HG03135 (cell line): Measurements from ENCODE around the gene ADGRB3.
"Not testable (repeated sequence)": the region's sequence is repeated elsewhere in the genome, so short reads cannot be mapped to it uniquely, and the experiment has no call there.

Experiments used
- ATAC-seq: cut with Tn5 transposase; IDR thresholded peaks from one replicate; pipeline ENCODE4 v1.9.1; 2021; ENCODE audit warnings: mild to moderate bottlenecking, moderate library complexity; ENCODE audit not compliant: unreplicated experiment

ADGRB3 gene

DNA sequence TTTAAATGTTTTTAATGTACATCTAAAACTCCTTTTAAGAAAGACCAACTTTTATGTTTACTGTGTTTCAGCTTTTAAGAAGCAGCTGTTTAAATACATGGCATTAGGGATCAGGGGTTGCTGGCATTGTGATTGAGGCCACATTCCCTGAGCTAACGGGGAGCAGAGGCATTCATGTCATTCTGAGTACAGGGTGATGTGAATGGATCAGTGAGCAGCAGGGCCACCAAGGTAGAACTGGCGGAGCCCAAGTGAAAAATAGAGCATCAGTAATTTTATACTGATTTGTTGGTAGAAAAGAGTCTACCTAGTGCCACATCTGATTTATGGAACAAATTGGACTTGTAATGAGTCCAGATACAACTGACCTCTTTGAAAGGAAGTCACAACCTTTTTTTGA is 467.3 kb downstream of the ADGRB3 start:
- ATAC-seq: no peak

GRCh38 chr6:69105288-69105687 is 470.2 kb downstream of the ADGRB3 start:
- ATAC-seq: no peak

DNA sequence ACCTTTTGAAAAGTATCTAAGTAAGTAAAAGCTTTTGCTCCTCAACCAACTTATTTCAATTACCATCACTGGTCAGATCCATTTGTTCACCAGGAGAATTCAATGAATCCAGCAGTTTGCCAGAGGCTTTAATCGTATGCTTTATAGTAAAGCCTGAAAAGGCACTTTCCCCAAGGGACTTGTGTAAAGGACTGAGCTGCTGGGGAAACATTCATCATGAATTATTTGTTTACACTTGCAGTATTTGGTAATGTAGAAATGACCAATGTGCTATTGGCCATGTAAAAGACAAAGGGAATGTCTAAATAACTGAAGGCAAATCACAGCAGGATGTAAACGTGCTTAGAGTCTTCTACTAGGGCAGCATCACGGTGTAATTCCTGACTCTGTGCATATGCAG is 471.4 kb downstream of the ADGRB3 start:
- ATAC-seq: no peak

DNA sequence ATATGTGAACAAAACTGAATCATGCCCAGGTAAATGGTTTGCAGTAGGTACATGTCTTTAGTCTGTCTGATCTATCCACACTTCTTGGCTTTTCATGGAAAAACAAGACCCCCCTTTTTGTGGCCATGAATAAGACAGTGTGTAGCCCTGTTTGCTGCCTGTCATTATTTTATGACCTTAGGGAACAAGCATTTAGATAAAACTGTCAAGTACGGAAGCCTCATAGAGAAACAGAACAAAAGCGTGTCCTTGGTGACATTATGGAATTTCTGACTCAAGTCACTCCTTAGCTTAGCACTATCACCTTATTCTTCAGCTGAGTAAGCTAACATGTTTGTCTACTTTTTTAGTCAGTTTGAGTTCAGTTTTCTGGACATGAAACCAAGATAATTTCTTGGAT is 476.2 kb downstream of the ADGRB3 start:
- ATAC-seq: no peak

DNA sequence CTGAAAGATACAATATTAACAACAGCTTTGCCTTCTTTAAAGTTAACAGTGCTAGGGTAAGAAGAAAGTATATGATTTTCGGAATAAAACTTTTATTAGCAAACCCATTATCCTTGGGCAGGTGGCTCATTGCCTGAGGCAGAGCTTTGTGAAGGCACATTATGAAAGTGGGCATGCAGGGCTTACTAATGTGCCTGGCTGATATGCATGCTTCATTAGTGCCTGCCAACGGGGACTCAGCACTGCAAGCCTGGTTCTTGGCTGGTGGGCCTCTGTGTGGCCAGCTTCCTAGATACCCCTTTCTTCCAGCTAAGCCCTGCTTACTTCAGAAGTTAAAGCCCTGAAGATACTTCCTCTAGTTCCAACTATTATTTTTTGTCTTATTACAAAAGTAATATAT is 481.6 kb downstream of the ADGRB3 start:
- ATAC-seq: no peak

DNA sequence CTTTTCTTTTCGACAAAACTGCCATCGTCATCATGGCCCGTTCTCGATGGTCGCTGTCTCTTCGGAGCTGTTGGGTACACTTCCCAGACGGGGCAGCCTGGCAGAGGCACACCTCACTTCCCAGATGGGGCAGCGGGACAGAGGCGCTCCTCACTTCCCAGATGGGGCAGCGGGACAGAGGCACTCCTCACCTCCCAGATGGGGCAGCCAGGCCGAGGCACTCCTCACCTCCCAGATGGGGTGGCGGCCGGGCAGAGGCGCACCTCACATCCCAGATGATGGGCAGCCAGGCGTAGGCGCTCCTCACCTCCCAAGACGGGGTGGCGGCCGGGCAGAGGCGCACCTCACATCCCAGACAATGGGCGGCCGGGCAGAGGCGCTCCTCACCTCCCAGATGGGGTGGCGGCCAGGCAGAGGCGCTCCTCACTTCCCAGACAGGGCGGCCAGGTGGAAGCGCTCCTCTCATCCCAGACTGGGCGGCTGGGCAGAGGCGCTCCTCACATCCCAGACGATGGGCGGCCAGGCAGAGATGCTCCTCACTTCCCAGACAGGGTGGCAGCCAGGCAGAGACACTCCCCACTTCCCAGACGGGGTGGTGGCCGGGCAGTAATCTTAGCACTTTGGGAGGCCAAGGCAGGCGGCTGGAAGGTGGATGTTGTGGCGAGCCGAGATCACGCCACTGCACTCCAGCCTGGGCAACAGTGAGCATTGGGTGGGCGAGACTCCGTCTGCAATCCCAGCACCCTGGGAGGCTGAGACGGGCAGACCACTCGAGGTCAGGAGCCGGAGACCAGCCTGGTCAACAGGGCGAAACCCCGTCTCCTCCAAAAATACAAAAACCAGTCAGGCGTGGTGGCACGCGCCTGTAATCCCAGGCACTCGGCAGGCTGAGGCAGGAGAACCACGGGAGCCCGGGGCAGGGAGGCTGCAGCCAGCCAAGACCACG is 486.7 kb downstream of the ADGRB3 start:
- not testable (repeated sequence) for ATAC-seq

- ATAC-seq: no peak
Measured at GRCh38 chr6:69122407-69122773, 487.3 kb downstream of the ADGRB3 start.

- no peak for ATAC-seq
Measured at GRCh38 chr6:69128411-69128810, 493.3 kb downstream of the ADGRB3 start.

- ATAC-seq: no peak
Measured at GRCh38 chr6:69129046-69129445, 494.0 kb downstream of the ADGRB3 start.

GRCh38 chr6:69135927-69136326 is 500.8 kb downstream of the ADGRB3 start:
- no peak for ATAC-seq

- no peak for ATAC-seq
Measured at GRCh38 chr6:69138148-69138547, 503.1 kb downstream of the ADGRB3 start.

DNA sequence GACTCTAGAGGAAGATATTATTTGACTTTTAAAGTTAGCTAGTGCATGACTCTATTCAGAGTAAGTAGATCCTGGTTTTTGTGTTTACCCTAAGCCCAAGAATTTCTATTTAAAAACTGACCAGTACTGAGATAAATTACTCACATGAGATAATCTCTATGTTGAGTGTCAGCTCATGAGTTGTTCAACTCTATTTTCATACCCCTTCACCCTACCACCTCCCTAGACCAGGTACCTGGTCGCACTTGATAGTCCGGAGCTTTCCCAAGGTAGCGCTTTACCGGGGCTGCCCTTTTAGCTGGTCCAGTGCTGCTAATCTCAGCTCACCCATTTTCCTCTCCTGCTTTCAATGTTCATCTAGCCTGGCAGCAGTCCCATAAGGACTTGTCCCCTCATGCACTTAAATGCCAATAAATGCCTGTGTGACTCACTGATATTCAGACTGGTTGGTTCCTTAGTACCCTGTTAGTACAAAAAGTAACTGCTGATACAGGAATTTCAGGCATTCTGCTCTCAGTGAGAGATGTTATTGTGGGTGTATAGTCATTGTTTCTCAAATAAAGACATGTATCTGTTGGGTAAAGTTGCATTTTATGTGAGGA is 503.9 kb downstream of the ADGRB3 start:
- ATAC-seq: no peak

- ATAC-seq: no peak
Measured at GRCh38 chr6:69145062-69145461, 510.0 kb downstream of the ADGRB3 start.

DNA sequence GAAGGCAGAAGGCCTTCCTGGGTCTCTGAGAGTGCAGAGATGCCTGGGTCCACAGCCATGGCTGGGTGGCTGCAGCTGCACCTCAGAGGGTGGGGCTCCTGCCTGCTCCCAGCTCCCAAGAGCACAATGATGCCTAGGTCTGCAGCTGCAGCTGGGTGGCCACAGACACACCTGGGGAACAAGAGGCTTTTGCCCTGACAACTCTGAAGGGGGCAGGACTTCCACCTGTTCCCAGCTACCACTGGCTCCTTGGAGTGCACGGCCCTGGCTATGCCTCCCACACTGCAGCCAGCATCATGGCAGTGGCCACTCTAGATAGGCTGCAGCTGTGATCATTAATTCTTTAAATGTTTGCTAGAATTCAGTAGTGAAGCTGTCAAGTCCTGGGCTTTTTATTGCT is 511.3 kb downstream of the ADGRB3 start:
- ATAC-seq: no peak

DNA sequence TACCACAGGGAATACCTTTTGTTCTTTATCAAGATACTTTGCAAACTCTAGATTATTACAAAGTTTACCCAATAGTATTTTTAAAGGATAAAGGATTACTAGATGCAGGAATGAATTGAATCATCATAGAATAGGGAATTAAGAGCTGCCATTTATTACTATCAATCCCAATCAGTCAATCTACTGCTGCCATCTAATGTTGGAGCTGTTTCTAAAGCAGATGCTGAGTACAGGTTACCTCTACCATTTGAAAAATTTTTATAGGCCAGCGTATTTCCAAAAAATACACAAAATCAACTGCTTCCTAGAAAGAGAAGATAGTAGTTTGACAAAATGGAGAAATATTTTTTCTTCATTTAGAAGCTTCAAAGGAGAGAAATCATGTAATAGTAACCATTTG is 520.4 kb downstream of the ADGRB3 start:
- no peak for ATAC-seq

- no peak for ATAC-seq
Measured at GRCh38 chr6:69162811-69163210, 527.7 kb downstream of the ADGRB3 start.

DNA sequence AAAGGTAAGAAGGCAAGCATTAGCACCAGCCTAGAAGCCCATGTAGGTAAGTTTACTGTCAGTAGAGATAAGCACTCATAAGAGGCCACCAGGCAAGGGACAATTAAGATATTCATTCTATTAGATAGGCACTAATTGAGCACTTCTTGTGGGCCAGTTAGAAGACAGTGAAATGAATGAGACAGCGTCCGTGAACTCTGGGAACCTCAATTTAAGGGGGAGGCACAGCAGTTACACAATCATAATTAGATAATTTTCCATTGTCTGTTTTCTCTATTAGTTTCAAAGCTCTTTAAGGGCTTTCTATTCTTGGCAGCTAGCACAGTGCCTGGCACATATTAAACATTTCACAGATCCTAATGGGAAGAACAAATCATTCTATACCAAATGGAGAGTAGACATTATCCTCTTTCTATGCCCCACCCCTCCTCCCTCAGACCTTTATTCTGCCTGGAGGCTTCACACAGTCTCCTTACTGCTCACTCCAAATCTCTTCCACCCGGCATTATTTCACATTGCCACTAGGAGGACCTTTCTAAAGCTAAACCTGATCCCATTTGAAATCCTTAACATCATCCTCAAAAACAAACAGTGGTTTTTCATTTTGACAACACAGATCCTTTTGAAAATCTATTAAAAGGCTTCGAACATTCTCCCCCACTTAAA is 529.6 kb downstream of the ADGRB3 start:
- ATAC-seq: no peak

DNA sequence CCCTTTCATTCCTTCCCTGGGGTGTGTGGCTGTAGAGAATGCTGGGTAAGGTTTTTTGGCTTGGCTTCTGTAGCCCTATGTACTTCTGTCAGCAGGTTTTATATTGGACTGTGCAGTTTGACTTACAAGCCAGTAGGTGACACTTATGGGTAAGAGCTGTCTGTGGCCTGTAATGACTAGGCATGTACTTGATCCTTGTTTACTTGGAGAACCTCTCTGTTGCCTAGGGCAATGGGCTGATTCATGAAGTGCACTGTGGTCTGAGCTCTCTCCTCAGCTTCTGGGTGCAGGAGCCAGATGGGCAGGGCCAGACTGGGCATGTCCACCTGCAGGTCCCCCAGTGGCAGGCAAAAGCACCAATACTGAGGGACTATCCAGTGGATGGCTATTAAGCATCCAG is 544.6 kb downstream of the ADGRB3 start:
- ATAC-seq: no peak

GRCh38 chr6:69180361-69181067 is 545.4 kb downstream of the ADGRB3 start:
- ATAC-seq: no peak

DNA sequence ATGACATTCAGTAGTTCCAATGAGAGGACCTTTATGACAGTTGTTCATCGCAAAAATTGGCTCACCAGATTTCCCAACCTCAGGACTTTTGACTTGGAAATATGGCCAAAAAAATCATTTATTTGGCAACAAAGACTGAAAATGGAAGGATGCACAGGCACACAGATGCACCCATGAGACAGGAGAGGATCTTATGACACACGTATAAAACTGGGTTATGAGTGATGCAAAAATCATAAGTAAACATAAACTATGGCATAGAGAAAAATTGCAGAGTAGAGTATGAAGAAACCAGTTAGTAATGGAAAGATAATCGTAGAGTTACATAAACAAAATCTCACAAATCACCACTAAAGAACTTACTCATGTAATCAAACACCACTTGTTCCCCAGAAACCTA is 546.9 kb downstream of the ADGRB3 start:
- ATAC-seq: no peak

- no peak for ATAC-seq
Measured at GRCh38 chr6:69185276-69185675, 550.2 kb downstream of the ADGRB3 start.
